ENCODE measurements around the gene FOXP3.

- TF ChIP-seq, protein P1, sequence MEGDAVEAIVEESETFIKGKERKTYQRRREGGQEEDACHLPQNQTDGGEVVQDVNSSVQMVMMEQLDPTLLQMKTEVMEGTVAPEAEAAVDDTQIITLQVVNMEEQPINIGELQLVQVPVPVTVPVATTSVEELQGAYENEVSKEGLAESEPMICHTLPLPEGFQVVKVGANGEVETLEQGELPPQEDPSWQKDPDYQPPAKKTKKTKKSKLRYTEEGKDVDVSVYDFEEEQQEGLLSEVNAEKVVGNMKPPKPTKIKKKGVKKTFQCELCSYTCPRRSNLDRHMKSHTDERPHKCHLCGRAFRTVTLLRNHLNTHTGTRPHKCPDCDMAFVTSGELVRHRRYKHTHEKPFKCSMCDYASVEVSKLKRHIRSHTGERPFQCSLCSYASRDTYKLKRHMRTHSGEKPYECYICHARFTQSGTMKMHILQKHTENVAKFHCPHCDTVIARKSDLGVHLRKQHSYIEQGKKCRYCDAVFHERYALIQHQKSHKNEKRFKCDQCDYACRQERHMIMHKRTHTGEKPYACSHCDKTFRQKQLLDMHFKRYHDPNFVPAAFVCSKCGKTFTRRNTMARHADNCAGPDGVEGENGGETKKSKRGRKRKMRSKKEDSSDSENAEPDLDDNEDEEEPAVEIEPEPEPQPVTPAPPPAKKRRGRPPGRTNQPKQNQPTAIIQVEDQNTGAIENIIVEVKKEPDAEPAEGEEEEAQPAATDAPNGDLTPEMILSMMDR (IDR thresholded peaks at IDR 0.05) = no peak
- no peak for TF ChIP-seq TCF7L2 (IDR thresholded peaks at IDR 0.05; ENCODE audit: low read depth, low read length)
Observed at GRCh38 chrX:49284212-49284611, 19.7 kb upstream of the FOXP3 start.
